ENCODE results near the gene CPEB1.
"Not testable (repeated sequence)": the region's sequence is repeated elsewhere in the genome, so short reads cannot be mapped to it uniquely, and the experiment has no call there.

The CPEB1 gene

GRCh38 chr15:82548700-82549099, 98.5 kb downstream of the CPEB1 start:
- DNase-seq = no peak

GRCh38 chr15:82545478-82545877, 101.7 kb downstream of the CPEB1 start:
- no peak for DNase-seq

GRCh38 chr15:82545002-82545401, 102.2 kb downstream of the CPEB1 start:
- DNase-seq = no peak

GRCh38 chr15:82544431-82544830, 102.7 kb downstream of the CPEB1 start:
- DNase-seq = no peak

GRCh38 chr15:82543160-82543559, 104.0 kb downstream of the CPEB1 start:
- no peak for DNase-seq

- no peak for DNase-seq
These were observed 106.2 kb downstream of the CPEB1 start for GRCh38 chr15:82540984-82541431.

GRCh38 chr15:82540055-82540983, 106.8 kb downstream of the CPEB1 start, which contains the start of gene RPS17:
TSS of gene RPS17 (minus strand) at chr15:82540457. CDS start at chr15:82540428, 29 bp downstream.
- no peak for DNase-seq

GRCh38 chr15:82539691-82540054, 107.5 kb downstream of the CPEB1 start:
- no peak for DNase-seq

- no peak for DNase-seq
These were observed 108.0 kb downstream of the CPEB1 start for GRCh38 chr15:82538961-82539690.

GRCh38 chr15:82537351-82537908, 109.7 kb downstream of the CPEB1 start:
- DNase-seq = no peak

GRCh38 chr15:82536409-82537350, 110.5 kb downstream of the CPEB1 start:
- DNase-seq = no peak

- DNase-seq = no peak
These were observed 111.4 kb downstream of the CPEB1 start for GRCh38 chr15:82535566-82536408.

- not testable (repeated sequence) for DNase-seq
These were observed 112.0 kb downstream of the CPEB1 start for GRCh38 chr15:82535151-82535550.

- not testable (repeated sequence) for DNase-seq
These were observed 112.7 kb downstream of the CPEB1 start for GRCh38 chr15:82534457-82534861.

GRCh38 chr15:82533801-82534200, 113.4 kb downstream of the CPEB1 start:
- no peak for DNase-seq

GRCh38 chr15:82532991-82533481, 114.1 kb downstream of the CPEB1 start:
- no peak for DNase-seq

- DNase-seq = no peak
These were observed 114.7 kb downstream of the CPEB1 start for GRCh38 chr15:82532383-82532990.

GRCh38 chr15:82531496-82532382, 115.4 kb downstream of the CPEB1 start:
- DNase-seq = no peak

Measured in nucleus accumbens (tissue), 56 donors.